Left ventricle myocardium inferior (tissue), 1 donor: ENCODE data around the gene TAF8. TPM values are rescaled to one million over a fixed set of nuclear protein-coding genes. Genes with fewer than 3 reads are reported as not detected.

Experiments
- DNase-seq: peaks from one replicate; pipeline ENCODE4 v3.0.0-alpha.2; 2020
- H3K27ac ChIP-seq: fragments of 200-600 bp; replicated peaks from 2 replicates; pipeline ENCODE4 v1.8.0; 2021
- H3K27me3 ChIP-seq: fragments of 200-600 bp; 2 replicates; pipeline ENCODE4 v1.8.0; 2021; ENCODE audit warnings: low read depth
- H3K36me3 ChIP-seq: fragments of 200-600 bp; 2 replicates; pipeline ENCODE4 v1.8.0; 2021
- H3K4me1 ChIP-seq: fragments of 200-600 bp; 2 replicates; pipeline ENCODE4 v1.8.0; 2021
- H3K4me3 ChIP-seq: fragments of 200-600 bp; 2 replicates; pipeline ENCODE4 v1.8.0; 2021; ENCODE audit warnings: mild to moderate bottlenecking, moderate library complexity
- H3K9me3 ChIP-seq: fragments of 200-600 bp; replicated peaks from 2 replicates; pipeline ENCODE4 v1.8.0; 2021
- CTCF ChIP-seq: fragments of 200-600 bp; IDR thresholded peaks from 2 replicates; pipeline ENCODE4 v1.8.0; 2021; ENCODE audit warnings: antibody characterized with exemption, mild to moderate bottlenecking, borderline replicate concordance
- intact Hi-C: fragments of 100-400 bp; cut with micrococcal nuclease; formaldehyde crosslinking; loops from one replicate; pipeline ENCODE4 v1.11.0; 2022
- total RNA-seq: library from RNA; stranded (reverse); fragmentation: NEBNext Ultra II Directional; extraction: Animal tissue kit (Norgen Biotek cat#: 25700); gene quantifications from one replicate; pipeline ENCODE4 v1.2.1, GENCODE V29; 2021
- donor health status: DM: no; HTN: yes; CAD: no; lungs with severe emphysema.

TAF8 gene
- total RNA-seq, 1 donor from 2014 or later = 28.5 TPM

DNA sequence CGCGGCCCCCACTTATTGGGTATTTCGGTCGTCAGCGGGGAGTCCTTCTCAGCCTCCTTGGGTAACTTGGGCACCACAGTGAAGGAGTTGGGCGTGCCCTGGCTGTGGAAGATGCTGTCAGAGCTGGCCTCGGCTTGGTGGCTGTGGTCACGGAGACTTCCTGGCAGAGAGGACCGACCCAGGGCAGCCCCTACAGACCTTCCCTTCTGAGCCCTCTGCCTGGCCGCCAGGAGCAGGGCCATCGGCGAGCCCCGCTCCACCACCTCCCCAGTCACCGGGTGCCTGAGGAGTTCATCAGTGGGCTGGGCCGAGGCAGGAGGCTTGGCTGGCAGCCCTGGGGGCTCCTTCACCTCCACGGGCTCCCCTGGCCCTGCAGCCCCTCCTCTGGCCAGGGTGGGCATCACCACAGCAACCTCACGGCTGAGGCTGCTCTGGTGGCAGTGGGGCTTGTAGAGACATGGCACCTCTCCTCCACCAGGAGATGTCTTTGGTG is 54.9 kb downstream of the TAF8 start:
- DNase-seq = no peak
- Histone ChIP-seq H3K9me3 (peaks cover 4% of the 10 kb centered on the region), H3K27ac (peak overlapping the region; percentile 80), H3K4me3 (peak overlapping the region; percentile 67), H3K36me3 (no peaks in the 10 kb centered on the region), H3K27me3 (peaks cover 14% of the 10 kb centered on the region), H3K4me1 (peaks cover 38% of the 10 kb centered on the region)
- TF ChIP-seq CTCF = no peak
- intact Hi-C loops = no loop called here

DNA sequence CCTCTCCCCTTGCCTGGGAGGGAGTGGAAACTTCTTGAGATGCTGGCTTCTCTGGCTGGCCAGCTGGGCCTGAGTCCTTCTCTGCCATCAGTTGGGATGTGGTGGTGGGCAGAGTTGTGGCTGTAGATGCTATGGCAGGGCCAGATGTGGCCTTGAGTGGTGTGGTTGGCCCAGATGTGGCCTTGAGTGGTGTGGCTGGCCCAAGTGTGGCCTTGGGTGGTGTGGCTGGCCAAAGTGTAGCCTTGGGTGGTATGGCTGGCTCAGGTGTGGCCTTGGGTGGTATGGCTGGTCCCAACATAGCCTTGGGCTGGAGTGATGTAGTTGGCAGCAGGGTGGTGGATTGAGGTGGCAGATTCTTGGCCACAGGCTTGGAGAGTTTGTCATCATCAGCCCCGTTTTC is 55.4 kb downstream of the TAF8 start:
- intact Hi-C loops = no loop called here
- Histone ChIP-seq H3K4me3 (no peak overlapping the region), H3K36me3 (no peaks in the 10 kb centered on the region), H3K4me1 (peaks cover 33% of the 10 kb centered on the region), H3K27ac (no peak overlapping the region), H3K9me3 (peaks cover 9% of the 10 kb centered on the region), H3K27me3 (peaks cover 14% of the 10 kb centered on the region)
- DNase-seq = no peak
- TF ChIP-seq CTCF = no peak

GRCh38 chr6:42106112-42107023 is 56.0 kb downstream of the TAF8 start:
- no peak for TF ChIP-seq CTCF
- no peaks in the 10 kb centered on the region for H3K36me3 ChIP-seq
- no peak overlapping the region for H3K4me3 ChIP-seq
- peaks cover 10% of the 10 kb centered on the region for H3K9me3 ChIP-seq
- peaks cover 14% of the 10 kb centered on the region for H3K27me3 ChIP-seq
- H3K4me1 ChIP-seq = peaks cover 27% of the 10 kb centered on the region
- intact Hi-C loops = no loop called here
- H3K27ac ChIP-seq = no peak overlapping the region
- DNase-seq = no peak

DNA sequence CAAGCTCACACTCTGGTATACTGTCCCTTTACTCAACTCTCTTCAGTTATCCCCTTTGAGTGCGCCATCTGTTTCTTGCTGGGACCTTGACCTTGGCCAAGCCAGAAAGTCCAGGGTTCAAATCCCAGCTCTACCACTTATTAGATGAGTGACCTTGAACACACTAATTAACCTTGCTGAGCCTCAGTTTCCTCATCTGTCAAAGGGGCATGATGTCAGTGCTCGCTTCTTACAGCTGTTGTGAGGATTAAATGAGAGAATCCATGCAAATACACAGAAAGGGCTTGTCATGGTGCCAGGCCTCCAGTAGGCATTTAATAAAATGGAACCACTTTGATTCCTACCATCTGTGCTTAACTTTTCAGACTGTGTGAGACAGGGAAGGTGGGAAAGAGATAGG is 57.7 kb downstream of the TAF8 start:
- peaks cover 14% of the 10 kb centered on the region for H3K27me3 ChIP-seq
- TF ChIP-seq CTCF = no peak
- no peak overlapping the region for H3K27ac ChIP-seq
- no peaks in the 10 kb centered on the region for H3K36me3 ChIP-seq
- no peak for DNase-seq
- H3K4me1 ChIP-seq = peaks cover 20% of the 10 kb centered on the region
- intact Hi-C loops = no loop called here
- no peak overlapping the region for H3K4me3 ChIP-seq
- H3K9me3 ChIP-seq = peaks cover 10% of the 10 kb centered on the region

DNA sequence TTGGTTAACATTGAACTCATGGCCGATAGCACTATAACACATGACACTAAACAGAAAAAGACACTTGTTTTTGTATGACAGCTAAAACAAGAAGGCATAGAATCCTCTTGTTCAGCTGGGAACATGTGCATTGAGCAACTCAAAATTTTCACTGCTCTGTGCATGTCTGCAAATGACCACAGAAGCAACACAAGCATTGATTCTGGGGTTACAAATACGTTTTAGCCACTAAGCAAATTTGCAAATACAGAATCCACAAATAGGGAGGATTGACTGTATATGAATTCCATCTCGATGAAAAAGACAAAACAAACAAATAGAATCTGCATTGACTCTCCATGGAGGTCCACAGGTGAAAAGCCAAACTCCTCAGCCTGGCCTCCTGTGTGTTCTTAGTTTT is 60.4 kb downstream of the TAF8 start:
- intact Hi-C loops = no loop called here
- no peaks in the 10 kb centered on the region for H3K27me3 ChIP-seq
- TF ChIP-seq CTCF = no peak
- no peaks in the 10 kb centered on the region for H3K4me1 ChIP-seq
- H3K4me3 ChIP-seq = no peak overlapping the region
- peaks cover 10% of the 10 kb centered on the region for H3K9me3 ChIP-seq
- H3K36me3 ChIP-seq = no peaks in the 10 kb centered on the region
- no peak overlapping the region for H3K27ac ChIP-seq
- DNase-seq = no peak
